NCI-H1417 treated with DMSO at 0.1 percent for 48 hours (cell line): ENCODE data around the gene CCDC8.
"Not testable (repeated sequence)": the region's sequence is repeated elsewhere in the genome, so short reads cannot be mapped to it uniquely, and the experiment has no call there.

Experiments
- DNase-seq: peaks from one replicate; lab custom pipeline; 2025; lab: John Stamatoyannopoulos, UW

CCDC8 gene, protein sequence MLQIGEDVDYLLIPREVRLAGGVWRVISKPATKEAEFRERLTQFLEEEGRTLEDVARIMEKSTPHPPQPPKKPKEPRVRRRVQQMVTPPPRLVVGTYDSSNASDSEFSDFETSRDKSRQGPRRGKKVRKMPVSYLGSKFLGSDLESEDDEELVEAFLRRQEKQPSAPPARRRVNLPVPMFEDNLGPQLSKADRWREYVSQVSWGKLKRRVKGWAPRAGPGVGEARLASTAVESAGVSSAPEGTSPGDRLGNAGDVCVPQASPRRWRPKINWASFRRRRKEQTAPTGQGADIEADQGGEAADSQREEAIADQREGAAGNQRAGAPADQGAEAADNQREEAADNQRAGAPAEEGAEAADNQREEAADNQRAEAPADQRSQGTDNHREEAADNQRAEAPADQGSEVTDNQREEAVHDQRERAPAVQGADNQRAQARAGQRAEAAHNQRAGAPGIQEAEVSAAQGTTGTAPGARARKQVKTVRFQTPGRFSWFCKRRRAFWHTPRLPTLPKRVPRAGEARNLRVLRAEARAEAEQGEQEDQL

DNA sequence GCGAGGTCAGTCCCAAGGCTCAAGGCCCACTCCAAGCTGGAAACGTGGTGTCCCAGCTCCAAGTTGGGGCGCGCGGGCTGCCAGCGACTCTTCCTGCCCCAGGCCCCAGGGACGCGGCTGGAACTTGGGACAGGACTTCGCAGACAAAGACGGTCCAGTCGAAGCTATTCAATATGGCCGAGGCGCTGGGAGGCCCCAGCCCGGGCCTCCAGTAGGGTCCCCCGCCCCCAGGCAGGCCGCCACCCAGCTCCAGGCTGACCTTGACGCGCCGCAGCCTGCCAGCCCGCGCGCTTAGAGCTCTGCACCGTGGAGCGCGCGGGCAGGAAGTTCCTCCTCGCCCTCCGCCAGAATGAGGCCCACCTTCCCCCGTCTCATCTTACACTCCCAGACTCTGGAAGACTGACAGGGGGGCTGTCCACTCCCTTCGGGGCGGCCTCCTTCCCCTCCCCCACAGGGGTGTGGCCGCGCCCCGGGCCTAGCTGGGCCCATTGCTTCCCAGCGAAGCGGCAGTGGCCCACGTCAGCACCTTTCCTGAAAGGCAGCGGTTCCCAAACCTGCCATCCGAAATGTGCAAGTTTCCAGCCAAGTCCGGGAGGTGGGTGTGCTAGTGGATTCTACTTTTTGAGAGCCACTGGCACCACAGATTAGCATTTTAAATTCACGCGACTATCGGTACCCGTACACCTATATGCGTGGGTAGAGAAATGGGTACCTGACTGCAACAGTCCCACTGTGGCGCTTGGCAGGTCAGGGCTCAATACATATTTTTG lies at the start of gene CCDC8:
TSS of gene CCDC8 (minus strand) at position 303 of the 770 bp plus-strand sequence. CDS start 754 bp downstream, outside the sequence.
- no peak for DNase-seq

GRCh38 chr19:46461537-46461936 lies 48.2 kb upstream of the CCDC8 start:
- no peak for DNase-seq

DNA sequence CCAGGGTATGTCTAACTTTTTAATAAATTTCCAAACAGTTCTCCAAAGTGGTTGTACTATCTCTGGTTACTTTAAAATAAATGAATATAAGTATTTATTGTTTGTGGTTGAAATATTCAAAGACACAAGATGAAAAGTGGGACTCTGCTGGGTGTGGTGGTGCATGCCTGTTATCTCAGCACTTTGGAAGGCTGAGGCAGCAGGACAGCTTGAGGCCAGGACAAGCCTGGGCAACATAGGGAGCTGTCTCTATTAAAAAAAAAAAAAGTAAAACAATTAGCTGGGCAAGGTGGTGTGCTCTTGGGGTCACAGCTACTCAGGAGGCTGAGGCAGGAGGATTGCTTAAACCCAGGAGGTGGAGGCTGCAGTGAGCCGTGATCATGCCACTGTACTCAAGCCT lies 47.6 kb upstream of the CCDC8 start:
- DNase-seq, result no peak

GRCh38 chr19:46460055-46460454 lies 46.7 kb upstream of the CCDC8 start:
- no peak for DNase-seq

GRCh38 chr19:46456930-46457329 lies 43.6 kb upstream of the CCDC8 start:
- DNase-seq, result no peak

GRCh38 chr19:46454244-46454643 lies 40.9 kb upstream of the CCDC8 start:
- DNase-seq, result no peak

DNA sequence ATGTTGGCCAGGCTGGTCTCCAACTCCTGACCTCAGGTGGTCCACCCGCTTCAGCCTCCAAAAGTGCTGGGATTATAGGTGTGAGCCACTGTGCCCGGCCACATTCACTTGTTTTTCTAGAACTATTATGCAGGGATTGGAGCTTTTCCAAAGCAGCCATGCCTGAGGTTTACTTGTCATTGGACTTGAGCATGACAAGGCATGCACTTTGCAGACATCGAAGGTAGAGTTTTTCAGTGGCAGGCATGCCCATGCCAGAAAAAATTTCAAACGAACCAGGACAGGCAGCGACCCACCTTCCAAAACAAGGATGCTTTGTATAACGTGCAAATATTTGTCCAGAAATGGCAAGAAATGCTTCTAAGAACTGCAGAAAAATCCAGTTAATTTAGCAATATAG lies 40.3 kb upstream of the CCDC8 start:
- no peak for DNase-seq

DNA sequence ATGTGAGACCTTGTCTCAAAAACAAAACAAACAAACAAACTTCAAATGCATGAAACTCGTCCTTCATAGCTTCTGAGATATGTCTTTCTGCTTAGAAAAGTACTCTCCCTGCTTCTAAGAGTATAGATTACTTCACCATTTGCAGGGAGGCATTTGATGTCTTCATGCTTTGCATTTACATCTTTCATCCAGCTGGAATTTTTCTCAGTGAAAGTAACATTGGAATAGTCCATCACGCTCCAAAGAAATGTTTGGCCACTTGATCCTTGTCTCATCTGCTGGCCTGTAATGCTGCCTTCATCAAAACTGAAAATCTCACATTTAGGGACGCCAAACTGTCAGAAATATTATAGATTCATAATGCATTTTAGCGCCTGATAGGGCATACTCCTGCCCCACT lies 38.8 kb upstream of the CCDC8 start:
- DNase-seq, result no peak

GRCh38 chr19:46451352-46451751 lies 38.0 kb upstream of the CCDC8 start:
- DNase-seq, result no peak

GRCh38 chr19:46450737-46451136 lies 37.4 kb upstream of the CCDC8 start:
- DNase-seq, result no peak

GRCh38 chr19:46449228-46449627 lies 35.9 kb upstream of the CCDC8 start:
- no peak for DNase-seq

DNA sequence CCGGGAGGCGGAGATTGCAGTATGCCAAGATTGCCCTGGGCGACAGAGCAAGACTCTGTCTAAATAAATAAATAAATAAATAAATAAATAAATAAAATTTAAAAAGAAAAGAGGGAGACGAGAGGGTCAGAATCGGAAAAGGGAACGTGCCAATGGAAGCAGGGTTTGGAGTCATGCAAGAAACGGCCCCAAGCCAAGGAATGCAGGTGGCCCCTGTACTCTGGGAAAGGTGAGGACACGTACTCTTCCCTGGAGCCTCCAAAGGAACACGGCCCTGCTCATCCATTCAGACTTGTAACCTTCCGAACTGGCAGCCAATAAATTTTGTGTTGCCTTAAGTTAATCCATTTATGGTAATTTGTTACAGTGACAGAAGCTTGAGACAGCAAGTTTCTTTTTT lies 35.2 kb upstream of the CCDC8 start:
- no peak for DNase-seq

DNA sequence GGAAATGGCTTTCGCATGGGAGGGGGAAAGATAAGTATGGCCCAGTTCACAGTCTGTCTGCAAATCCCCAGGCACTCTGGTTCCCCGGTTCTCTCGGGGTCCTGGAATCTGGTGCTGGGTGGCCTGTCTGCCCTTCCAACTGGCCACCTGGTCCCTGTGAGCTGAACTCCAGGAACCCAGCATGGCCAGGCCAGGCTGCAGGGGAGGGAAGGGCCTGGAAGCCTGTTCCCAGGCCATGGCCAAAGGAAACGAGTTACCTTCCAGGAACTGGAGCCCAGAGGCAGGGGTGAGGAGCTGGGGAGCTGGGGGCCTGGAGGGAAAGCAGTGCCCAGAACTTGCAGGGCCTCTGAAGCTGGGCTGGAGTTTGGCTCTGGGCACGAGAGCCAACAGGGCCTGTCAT lies 34.5 kb upstream of the CCDC8 start:
- no peak for DNase-seq

DNA sequence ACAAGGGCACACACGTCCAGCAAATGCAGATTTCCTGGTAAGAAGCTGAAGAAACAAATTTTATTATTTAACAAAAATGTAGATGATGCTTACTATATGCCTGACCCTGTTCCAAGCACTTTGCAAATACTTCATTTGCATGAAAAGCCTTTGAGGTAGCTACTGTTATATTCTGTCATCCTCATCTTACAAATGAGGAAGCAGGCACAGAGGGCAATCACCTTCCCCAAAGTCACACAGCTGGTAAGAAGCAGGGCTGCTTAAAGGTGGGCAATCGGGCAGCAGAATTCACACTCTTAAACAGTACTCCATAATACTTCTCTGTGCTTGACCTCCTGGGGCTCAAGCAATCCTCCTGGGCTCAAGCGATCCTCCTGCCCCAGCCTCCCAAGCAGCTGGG lies 33.6 kb upstream of the CCDC8 start:
- no peak for DNase-seq

GRCh38 chr19:46446021-46446420 lies 32.7 kb upstream of the CCDC8 start:
- DNase-seq, result no peak

- no peak for DNase-seq
Observed at GRCh38 chr19:46442808-46443450, 29.6 kb upstream of the CCDC8 start.

DNA sequence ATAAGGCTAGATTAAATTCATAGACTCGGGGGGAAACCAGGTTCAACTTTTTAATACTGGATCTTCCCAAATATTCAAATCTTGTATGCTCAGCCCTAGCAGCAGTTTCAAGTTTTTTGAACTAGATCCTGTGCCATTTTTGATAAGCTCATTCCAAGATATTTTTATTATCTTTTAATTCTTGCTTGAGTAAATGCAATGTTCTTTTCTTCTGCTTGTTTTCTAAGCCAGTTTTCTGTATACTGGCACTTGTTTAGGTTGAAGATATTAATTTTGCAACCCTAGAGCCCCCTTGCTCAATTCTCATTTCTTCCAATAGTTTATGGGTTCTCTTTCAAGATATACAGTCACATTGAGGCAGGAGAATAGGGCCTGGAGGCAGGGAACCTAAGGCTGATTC lies 28.5 kb upstream of the CCDC8 start:
- DNase-seq, result no peak

- DNase-seq, result not testable (repeated sequence)
Observed at GRCh38 chr19:46435689-46436088, 22.3 kb upstream of the CCDC8 start.

DNA sequence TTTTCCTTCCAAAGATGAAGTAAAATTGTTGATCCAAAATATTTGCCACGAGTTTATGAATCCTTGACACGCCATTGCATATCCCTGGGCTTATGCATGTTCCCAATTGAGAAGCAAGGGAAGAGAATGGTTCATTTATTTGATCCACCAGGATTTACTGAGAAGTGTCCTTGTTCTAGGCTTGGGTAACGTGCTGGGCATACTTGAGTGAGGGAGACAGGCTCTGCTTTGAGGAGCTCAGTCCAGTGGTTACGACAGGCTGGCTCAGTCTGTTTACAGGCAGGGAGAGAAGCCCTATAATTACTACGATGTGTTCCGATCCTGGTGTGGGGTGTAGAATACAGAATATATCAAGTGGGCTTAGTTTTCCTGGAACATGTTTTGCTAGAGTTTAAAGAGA lies 21.6 kb upstream of the CCDC8 start:
- no peak for DNase-seq

- DNase-seq, result not testable (repeated sequence)
Observed at GRCh38 chr19:46433470-46433869, 20.1 kb upstream of the CCDC8 start.

- DNase-seq, result no peak
Observed at GRCh38 chr19:46431824-46432223, 18.5 kb upstream of the CCDC8 start.

DNA sequence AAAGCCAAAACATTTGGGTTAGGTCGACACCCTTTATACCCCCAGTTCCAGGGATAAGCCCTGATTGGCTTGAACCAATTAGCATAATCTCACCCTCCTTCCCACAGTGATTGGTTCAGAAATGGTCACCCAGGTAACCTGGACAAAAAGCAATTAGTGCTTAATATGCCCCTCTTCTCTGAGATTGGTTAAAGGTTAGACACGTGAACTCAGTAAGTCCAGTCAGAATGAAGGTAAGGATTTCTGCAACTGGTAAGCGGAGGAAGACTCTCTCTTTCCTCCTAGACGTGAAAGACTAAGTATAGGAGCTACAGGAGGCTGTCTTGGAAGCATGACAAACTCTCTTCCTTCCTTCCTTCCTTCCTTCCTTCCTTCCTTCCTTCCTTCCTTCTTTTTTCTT lies 16.6 kb upstream of the CCDC8 start:
- DNase-seq, result no peak
